Progenitor cell of endocrine pancreas (in vitro differentiated cells): Measurements from ENCODE around the gene RAB25. TPM values are rescaled to one million over a fixed set of nuclear protein-coding genes. Genes with fewer than 3 reads are reported as not detected.
A peak's percentile ranks its signal among the peaks of the same experiment; 100 is the strongest.

Experiments used
- DNase-seq: peaks from one replicate; pipeline ENCODE4 v3.0.0; 2021; ENCODE audit warnings: low spot score; ENCODE audit not compliant: unreplicated experiment
- H3K27ac Mint-ChIP-seq: 2 replicates; pipeline ENCODE4 v1.8.0; 2021; ENCODE audit warnings: mild to moderate bottlenecking, moderate library complexity, mixed read lengths
- H3K27me3 Mint-ChIP-seq: 2 replicates; pipeline ENCODE4 v1.8.0; 2021; ENCODE audit warnings: mixed read lengths
- H3K36me3 Mint-ChIP-seq: 2 replicates; pipeline ENCODE4 v1.8.0; 2022; ENCODE audit warnings: mixed read lengths; ENCODE audit not compliant: insufficient read depth
- H3K4me1 Mint-ChIP-seq: 2 replicates; pipeline ENCODE4 v1.8.0; 2021; ENCODE audit warnings: low read depth, mixed read lengths
- H3K4me3 Mint-ChIP-seq: 2 replicates; pipeline ENCODE4 v1.8.0; 2021; ENCODE audit warnings: low read depth, mild to moderate bottlenecking, moderate library complexity, mixed read lengths
- H3K9me3 Mint-ChIP-seq: 2 replicates; pipeline ENCODE4 v1.8.0; 2021; ENCODE audit warnings: low read depth, mixed read lengths
- CTCF ChIP-seq: fragments of 200-600 bp; sonication (generic); IDR thresholded peaks from one replicate; pipeline ENCODE4 v1.5.0; 2021; ENCODE audit warnings: antibody characterized with exemption, mild to moderate bottlenecking; ENCODE audit not compliant: unreplicated experiment
- total RNA-seq: library from RNA; stranded (reverse); gene quantifications from 2 replicates; pipeline ENCODE4 v1.2.1, GENCODE V29; 2021

RAB25 gene
- total RNA-seq, 1 donor from 2014 or later, result 93.8 TPM

DNA sequence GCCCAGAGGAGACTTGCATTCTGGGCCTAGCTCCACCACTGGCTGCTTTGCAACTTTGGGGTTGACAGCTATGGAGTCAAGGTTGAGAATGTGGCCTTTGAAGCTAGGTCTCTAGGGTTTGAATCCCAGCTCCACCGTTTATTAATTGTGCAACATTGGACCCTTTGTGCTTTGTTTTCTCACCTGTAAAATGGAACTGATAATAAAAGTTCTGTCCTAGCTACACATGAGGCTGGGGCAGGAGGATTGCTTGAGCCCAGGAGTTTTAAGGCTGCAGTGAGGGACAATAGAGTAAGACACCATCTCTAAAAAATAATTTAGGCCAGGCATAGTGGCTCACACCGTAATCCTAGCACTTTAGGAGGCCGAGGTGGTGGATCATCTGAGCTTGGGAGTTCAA lies 38.3 kb downstream of the RAB25 start:
- H3K27me3 Mint-ChIP-seq, result no peaks in the 10 kb centered on the region
- H3K36me3 Mint-ChIP-seq, result peaks cover 11% of the 10 kb centered on the region
- TF ChIP-seq CTCF, result no peak
- DNase-seq, result no peak
- no peak overlapping the region for H3K27ac Mint-ChIP-seq
- H3K9me3 Mint-ChIP-seq, result no peaks in the 10 kb centered on the region
- H3K4me3 Mint-ChIP-seq, result no peak overlapping the region
- peaks cover 27% of the 10 kb centered on the region for H3K4me1 Mint-ChIP-seq

DNA sequence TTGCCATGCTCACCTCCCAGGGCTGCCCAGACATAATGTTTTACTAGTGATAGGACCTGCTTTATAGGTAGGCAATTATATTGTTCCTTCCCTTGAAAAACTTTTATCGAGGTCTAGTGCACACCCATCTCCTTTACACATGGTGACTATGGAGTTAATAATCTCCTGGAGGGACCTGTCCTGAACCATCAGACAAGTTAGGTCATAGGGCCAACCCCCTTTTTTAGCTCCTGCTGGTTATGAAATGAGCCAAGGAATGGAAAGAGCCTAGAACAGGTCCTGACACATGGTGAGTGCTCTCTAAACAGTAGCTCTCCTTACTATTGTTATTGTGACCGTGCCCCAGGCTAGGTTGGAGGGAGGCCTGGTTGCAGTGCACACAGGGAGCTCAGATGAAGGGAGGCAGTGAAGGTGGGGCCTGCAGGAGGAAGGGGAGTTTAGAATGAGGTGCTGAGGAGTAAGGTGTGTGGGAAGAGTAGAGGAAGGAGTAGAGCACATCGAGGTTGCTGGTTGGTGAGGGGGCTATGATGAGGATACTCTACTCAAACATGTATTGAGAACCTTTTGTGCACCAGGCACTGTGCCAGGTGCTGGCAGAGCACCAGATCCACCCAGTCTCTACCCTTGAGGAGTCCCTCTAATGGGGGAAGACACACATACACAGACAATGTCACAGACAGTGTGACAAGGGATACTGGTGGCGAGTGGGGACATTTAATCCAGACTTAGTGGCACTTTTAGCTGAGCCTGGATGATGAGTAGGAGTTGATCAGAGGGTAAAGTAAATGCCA lies 39.4 kb downstream of the RAB25 start:
- TF ChIP-seq CTCF, result no peak
- H3K4me1 Mint-ChIP-seq, result peaks cover 38% of the 10 kb centered on the region

DNA sequence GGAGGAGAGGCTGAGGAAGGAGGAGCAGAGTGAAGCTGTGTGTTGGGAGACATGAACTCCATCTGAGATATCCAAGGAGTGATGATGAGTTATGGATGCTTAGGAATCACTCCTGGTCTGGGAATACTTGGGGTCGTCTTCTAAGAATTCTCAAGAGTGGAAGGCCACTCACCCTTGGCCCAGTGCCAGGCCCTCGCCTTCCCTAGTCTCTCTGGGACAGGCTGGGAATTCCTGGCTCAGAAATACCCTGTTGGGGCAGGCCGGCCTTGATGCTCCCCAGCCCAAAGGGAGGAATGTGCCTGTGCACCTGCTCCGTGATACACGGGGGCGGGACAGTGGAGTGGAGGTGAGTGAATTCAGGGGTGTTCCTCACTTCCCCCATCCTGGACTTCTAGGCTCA lies 40.9 kb downstream of the RAB25 start:
- DNase-seq, result no peak
- no peak for TF ChIP-seq CTCF
- H3K9me3 Mint-ChIP-seq, result no peaks in the 10 kb centered on the region
- peak overlapping the region; percentile 83 for H3K27ac Mint-ChIP-seq
- peaks cover 43% of the 10 kb centered on the region for H3K4me1 Mint-ChIP-seq
- H3K27me3 Mint-ChIP-seq, result no peaks in the 10 kb centered on the region
- H3K4me3 Mint-ChIP-seq, result no peak overlapping the region
- H3K36me3 Mint-ChIP-seq, result peaks cover 6% of the 10 kb centered on the region

More for the DNA sequence above, 39.4 kb downstream of the RAB25 start:
- no peak for DNase-seq
- no peaks in the 10 kb centered on the region for H3K9me3 Mint-ChIP-seq
- no peak overlapping the region for H3K4me3 Mint-ChIP-seq
- H3K27me3 Mint-ChIP-seq, result no peaks in the 10 kb centered on the region
- peak overlapping the region; percentile 49 for H3K27ac Mint-ChIP-seq
- peaks cover 13% of the 10 kb centered on the region for H3K36me3 Mint-ChIP-seq

- peak overlapping the region; percentile 62 for H3K27ac Mint-ChIP-seq
- H3K4me1 Mint-ChIP-seq, result peaks cover 43% of the 10 kb centered on the region
- H3K36me3 Mint-ChIP-seq, result peaks cover 5% of the 10 kb centered on the region
- no peaks in the 10 kb centered on the region for H3K27me3 Mint-ChIP-seq
- TF ChIP-seq CTCF, result no peak
- no peaks in the 10 kb centered on the region for H3K9me3 Mint-ChIP-seq
- DNase-seq, result no peak
- H3K4me3 Mint-ChIP-seq, result no peak overlapping the region
Measured at GRCh38 chr1:156102633-156103511, 41.9 kb downstream of the RAB25 start.

- Mint-ChIP-seq H3K4me1 (peaks cover 43% of the 10 kb centered on the region), H3K27me3 (no peaks in the 10 kb centered on the region), H3K9me3 (no peaks in the 10 kb centered on the region), H3K4me3 (no peak overlapping the region), H3K27ac (peak overlapping the region; percentile 62), H3K36me3 (peaks cover 3% of the 10 kb centered on the region)
- no peak for TF ChIP-seq CTCF
- DNase-seq, result no peak
Measured at GRCh38 chr1:156103521-156103947, 42.6 kb downstream of the RAB25 start.
